Adipocyte (in vitro differentiated cells): ENCODE data around the gene MYO1E.
"Not testable (repeated sequence)": the region's sequence is repeated elsewhere in the genome, so short reads cannot be mapped to it uniquely, and the experiment has no call there.

Source experiments
- DNase-seq: peaks from one replicate; pipeline ENCODE4 v3.0.0-alpha.2; 2015; ENCODE audit warnings: low read depth
- H3K27me3 ChIP-seq: replicated peaks from 2 replicates; pipeline ENCODE4 v1.7.0; 2013; ENCODE audit warnings: mild to moderate bottlenecking, low read length, moderate library complexity; ENCODE audit not compliant: control insufficient read depth, insufficient read depth
- H3K36me3 ChIP-seq: 2 replicates; pipeline ENCODE4 v1.7.0; 2013; ENCODE audit warnings: low read length, mild to moderate bottlenecking, moderate library complexity; ENCODE audit not compliant: control insufficient read depth, insufficient read depth, severe bottlenecking
- H3K4me1 ChIP-seq: 2 replicates; pipeline ENCODE4 v1.7.0; 2013; ENCODE audit warnings: mild to moderate bottlenecking, low read length, moderate library complexity; ENCODE audit not compliant: control insufficient read depth, insufficient read depth
- H3K4me3 ChIP-seq: 2 replicates; pipeline ENCODE4 v1.7.0; 2013; ENCODE audit warnings: mild to moderate bottlenecking, low read length, moderate library complexity
- H3K9ac ChIP-seq: 2 replicates; pipeline ENCODE4 v1.7.0; 2013; ENCODE audit warnings: mild to moderate bottlenecking, low read length, moderate library complexity
- H3K9me3 ChIP-seq: 2 replicates; pipeline ENCODE4 v1.7.0; 2013; ENCODE audit warnings: mild to moderate bottlenecking, low read length, moderate library complexity; ENCODE audit not compliant: control insufficient read depth

MYO1E gene

GRCh38 chr15:59282515-59283337, 89.9 kb downstream of the MYO1E start:
- no peak for DNase-seq
- Histone ChIP-seq H3K9me3 (no peaks in the 10 kb centered on the region), H3K36me3 (no peaks in the 10 kb centered on the region), H3K4me3 (no peak overlapping the region), H3K9ac (no peak overlapping the region), H3K4me1 (peaks cover 19% of the 10 kb centered on the region), H3K27me3 (no peaks in the 10 kb centered on the region)

GRCh38 chr15:59281699-59282098, 91.0 kb downstream of the MYO1E start:
- no peak overlapping the region for H3K9ac ChIP-seq
- H3K36me3 ChIP-seq = no peaks in the 10 kb centered on the region
- no peaks in the 10 kb centered on the region for H3K9me3 ChIP-seq
- H3K4me3 ChIP-seq = no peak overlapping the region
- peaks cover 19% of the 10 kb centered on the region for H3K4me1 ChIP-seq
- DNase-seq = no peak
- no peaks in the 10 kb centered on the region for H3K27me3 ChIP-seq

GRCh38 chr15:59280855-59281254, 91.8 kb downstream of the MYO1E start:
- no peak for DNase-seq
- Histone ChIP-seq H3K36me3 (no peaks in the 10 kb centered on the region), H3K4me3 (no peak overlapping the region), H3K27me3 (no peaks in the 10 kb centered on the region), H3K4me1 (peaks cover 16% of the 10 kb centered on the region), H3K9me3 (no peaks in the 10 kb centered on the region), H3K9ac (no peak overlapping the region)

GRCh38 chr15:59280292-59280691, 92.4 kb downstream of the MYO1E start:
- H3K36me3 ChIP-seq, H3K9me3 ChIP-seq, H3K27me3 ChIP-seq, H3K4me3 ChIP-seq, DNase-seq, H3K9ac ChIP-seq: not testable (repeated sequence)
- H3K4me1 ChIP-seq = peaks cover 16% of the 10 kb centered on the region

GRCh38 chr15:59279023-59279422, 93.6 kb downstream of the MYO1E start:
- H3K4me3 ChIP-seq = no peak overlapping the region
- H3K27me3 ChIP-seq = no peaks in the 10 kb centered on the region
- H3K9ac ChIP-seq = no peak overlapping the region
- H3K36me3 ChIP-seq = no peaks in the 10 kb centered on the region
- H3K9me3 ChIP-seq = no peaks in the 10 kb centered on the region
- no peak for DNase-seq
- H3K4me1 ChIP-seq = peaks cover 16% of the 10 kb centered on the region

GRCh38 chr15:59278120-59278519, 94.6 kb downstream of the MYO1E start:
- Histone ChIP-seq H3K36me3 (no peaks in the 10 kb centered on the region), H3K9me3 (no peaks in the 10 kb centered on the region), H3K4me1 (peaks cover 10% of the 10 kb centered on the region), H3K9ac (no peak overlapping the region), H3K27me3 (no peaks in the 10 kb centered on the region), H3K4me3 (no peak overlapping the region)
- no peak for DNase-seq

GRCh38 chr15:59276225-59277178, 96.2 kb downstream of the MYO1E start:
- H3K9ac ChIP-seq = no peak overlapping the region
- no peak for DNase-seq

GRCh38 chr15:59274126-59274970, 98.3 kb downstream of the MYO1E start:
- no peaks in the 10 kb centered on the region for H3K9me3 ChIP-seq
- H3K9ac ChIP-seq = no peak overlapping the region
- H3K4me3 ChIP-seq = no peak overlapping the region
- no peak for DNase-seq
- H3K27me3 ChIP-seq = no peaks in the 10 kb centered on the region
- H3K36me3 ChIP-seq = peaks cover 11% of the 10 kb centered on the region
- H3K4me1 ChIP-seq = no peaks in the 10 kb centered on the region

More at GRCh38 chr15:59276225-59277178, 96.2 kb downstream of the MYO1E start:
- no peak overlapping the region for H3K4me3 ChIP-seq
- H3K36me3 ChIP-seq = peaks cover 4% of the 10 kb centered on the region
- H3K9me3 ChIP-seq = no peaks in the 10 kb centered on the region
- no peaks in the 10 kb centered on the region for H3K27me3 ChIP-seq
- H3K4me1 ChIP-seq = peaks cover 5% of the 10 kb centered on the region

- Histone ChIP-seq H3K4me1 (no peaks in the 10 kb centered on the region), H3K36me3 (peaks cover 19% of the 10 kb centered on the region), H3K9ac (no peak overlapping the region), H3K27me3 (no peaks in the 10 kb centered on the region), H3K4me3 (no peak overlapping the region), H3K9me3 (no peaks in the 10 kb centered on the region)
- DNase-seq = no peak
Measured at GRCh38 chr15:59273234-59273633, 99.4 kb downstream of the MYO1E start.

- H3K27me3 ChIP-seq = no peaks in the 10 kb centered on the region
- H3K4me1 ChIP-seq = peaks cover 5% of the 10 kb centered on the region
- no peaks in the 10 kb centered on the region for H3K9me3 ChIP-seq
- H3K9ac ChIP-seq = no peak overlapping the region
- peaks cover 19% of the 10 kb centered on the region for H3K36me3 ChIP-seq
- DNase-seq = no peak
- H3K4me3 ChIP-seq = no peak overlapping the region
Measured at GRCh38 chr15:59271595-59272201, 101.0 kb downstream of the MYO1E start.
